GM11168 (cell line): ENCODE results near the gene PTPRK.

Experiments used
- in situ Hi-C: fragments of 300-500 bp; cut with MboI; formaldehyde crosslinking; loops from one replicate; pipeline ENCODE4 v1.12.0; 2022; ENCODE audit warnings: low sequenced_read_pairs; ENCODE audit not compliant: unreplicated experiment

PTPRK gene

DNA sequence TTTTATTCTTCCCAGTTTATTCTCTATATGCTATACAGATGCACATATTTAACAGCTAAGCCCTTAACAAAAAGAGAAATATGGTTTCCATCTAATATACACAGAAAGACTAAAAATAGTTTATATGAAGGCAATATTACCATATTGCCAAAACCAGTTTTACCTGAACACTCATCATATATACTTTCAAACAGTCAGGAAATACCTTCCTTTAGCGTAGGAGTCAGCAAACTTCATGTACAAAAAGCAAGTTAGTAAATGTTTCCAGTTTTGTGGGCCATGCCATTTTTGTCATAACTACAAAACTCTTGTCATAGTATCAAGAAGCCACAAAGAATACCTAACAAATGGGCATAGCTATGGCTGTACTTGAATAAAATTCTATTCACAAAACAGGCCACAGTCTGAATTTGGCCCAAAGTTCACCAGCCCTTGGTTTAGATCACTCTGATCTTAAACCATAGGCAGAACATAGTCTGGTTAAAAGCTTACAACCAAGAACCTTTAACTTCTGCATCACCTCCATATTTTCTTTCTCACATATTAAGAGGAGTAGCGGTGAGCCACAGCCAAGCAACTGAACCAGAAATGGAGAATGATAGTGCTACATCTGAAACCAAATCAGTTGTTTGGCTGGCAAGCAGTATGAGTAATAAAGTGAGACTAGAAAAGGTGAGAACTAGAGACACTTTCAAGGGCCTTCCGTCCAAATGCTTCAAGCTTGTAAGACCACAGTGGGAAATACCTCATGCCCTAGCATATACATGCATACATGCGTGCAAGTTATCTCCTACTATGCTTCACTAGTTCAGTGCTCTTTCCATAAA is 116.6 kb downstream of the PTPRK start:
- in situ Hi-C loops = no loop called here

- in situ Hi-C loops = no loop called here
These were observed 119.5 kb downstream of the PTPRK start for GRCh38 chr6:128400875-128401274.

DNA sequence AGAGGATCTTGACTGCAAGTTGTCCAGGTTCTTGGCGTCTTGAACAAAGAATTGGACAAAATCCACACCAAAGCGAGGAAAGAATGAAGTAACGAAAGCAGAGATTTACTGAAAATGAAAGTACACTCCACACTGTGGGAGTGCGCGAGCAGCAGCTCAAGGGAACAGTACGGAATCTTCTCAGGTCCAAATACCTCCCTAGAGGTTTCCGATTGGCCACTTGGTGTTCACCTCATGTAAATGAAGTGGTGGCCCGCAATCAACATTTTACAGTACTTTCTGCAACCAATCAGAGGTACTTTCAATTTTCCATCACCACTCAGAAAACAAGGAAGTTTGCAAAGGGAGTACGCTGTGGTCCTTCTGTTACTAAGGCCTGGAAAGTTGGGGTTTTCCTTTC is 122.4 kb downstream of the PTPRK start:
- in situ Hi-C loops = no loop called here

- in situ Hi-C loops = no loop called here
These were observed 124.8 kb downstream of the PTPRK start for GRCh38 chr6:128395596-128395995.

- in situ Hi-C loops = no loop called here
These were observed 125.2 kb downstream of the PTPRK start for GRCh38 chr6:128395188-128395587.

GRCh38 chr6:128394167-128394566 is 126.2 kb downstream of the PTPRK start:
- in situ Hi-C loops = no loop called here

DNA sequence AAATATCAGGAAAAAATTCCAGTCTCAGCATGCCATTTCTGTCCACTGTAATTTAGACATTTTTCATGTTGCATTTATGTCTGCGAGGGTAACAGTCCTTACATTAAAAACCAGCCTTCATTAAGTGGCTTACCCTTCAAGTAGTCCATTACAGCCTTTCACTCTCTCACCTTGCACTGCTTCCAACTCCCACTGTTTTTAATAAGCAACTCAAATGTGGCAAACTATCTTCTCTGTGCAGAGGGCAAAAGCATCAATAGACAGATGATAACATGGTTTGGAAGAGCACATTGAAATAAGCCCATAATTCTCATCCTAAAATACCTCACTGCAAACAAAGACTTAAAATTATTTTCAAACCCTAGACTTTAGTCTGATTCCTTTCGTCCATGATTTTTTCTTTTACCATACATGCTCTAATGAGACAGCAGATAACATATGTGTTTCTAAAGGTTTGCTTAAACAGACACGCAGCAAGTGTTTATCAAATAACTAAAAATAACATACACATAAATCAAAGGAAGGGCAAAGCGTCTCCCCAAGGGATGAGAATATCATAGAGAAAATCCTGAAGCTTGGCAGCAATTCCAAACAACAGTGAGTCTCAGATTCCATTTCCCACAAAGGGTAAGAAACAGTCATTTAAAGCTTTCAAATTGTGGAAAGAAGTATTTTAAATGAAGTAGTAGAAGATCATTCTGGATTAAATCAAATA is 130.4 kb downstream of the PTPRK start:
- in situ Hi-C loops = no loop called here

DNA sequence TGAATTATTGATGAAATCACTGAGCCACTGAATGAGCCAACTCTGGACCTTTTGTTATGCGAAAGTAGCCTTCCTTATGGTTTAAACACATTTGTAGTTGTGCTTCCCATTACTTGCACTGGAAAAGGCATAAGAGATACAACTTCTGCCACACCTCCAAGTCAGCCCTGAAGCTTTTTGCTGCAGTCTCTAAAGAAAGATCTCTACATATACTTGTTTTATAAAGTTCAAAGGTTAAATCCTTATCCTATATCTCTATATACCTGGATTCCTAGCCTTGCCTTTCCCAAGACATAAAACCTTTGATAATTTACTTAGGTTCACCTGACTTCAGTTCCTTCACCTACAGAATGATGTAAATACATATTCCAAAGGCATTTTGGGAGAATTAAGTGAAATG is 132.0 kb downstream of the PTPRK start:
- in situ Hi-C loops = no loop called here

- in situ Hi-C loops = no loop called here
These were observed 139.5 kb downstream of the PTPRK start for GRCh38 chr6:128380891-128381290.

GRCh38 chr6:128379577-128379976 is 140.8 kb downstream of the PTPRK start:
- in situ Hi-C loops = no loop called here

DNA sequence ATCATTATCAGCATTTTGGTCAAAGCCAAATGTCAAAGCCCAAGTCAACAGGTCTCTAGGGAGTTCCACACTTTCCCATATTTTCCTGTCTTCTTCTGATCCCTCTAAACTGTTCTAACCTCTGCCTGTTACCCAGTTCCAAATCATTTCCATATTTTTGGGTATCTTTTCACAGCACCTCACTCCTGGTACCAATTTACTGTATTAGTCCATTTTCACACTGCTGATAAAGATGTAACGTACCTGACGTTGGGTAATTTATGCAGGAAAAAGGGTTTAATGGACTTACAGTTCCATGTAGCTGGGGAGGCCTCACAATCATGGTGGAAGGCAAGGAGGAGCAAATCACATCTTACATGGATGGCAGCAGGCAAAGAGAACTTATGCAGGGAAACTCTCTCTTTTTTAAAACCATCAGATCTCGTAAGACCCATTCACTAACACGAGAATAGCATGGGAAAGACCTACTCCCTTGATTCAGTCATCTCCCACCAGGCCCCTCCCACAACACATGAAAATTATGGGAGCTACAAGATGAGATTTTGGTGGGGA is 143.4 kb downstream of the PTPRK start:
- in situ Hi-C loops = no loop called here

- in situ Hi-C loops = no loop called here
These were observed 149.3 kb downstream of the PTPRK start for GRCh38 chr6:128371136-128371535.

DNA sequence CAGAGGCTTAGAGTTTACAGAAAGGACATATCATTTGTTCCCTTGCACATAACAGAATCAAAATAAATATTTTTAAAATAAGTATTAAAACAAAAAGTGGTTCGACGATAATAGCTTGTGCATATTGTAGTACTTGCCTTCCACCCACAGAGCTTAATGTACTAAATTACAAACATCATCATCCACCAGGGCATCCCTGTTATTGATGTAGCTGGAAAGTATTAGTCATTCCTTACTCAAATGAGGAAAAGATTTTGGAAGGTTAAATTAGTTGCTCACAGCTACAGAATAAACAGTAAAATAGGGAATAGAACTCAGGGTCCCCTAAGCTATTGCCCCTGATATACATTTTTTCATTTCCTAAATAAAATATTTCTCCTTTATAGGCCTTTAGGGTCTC is 150.3 kb downstream of the PTPRK start:
- in situ Hi-C loops = no loop called here

- in situ Hi-C loops = no loop called here
These were observed 152.0 kb downstream of the PTPRK start for GRCh38 chr6:128368213-128368944.

DNA sequence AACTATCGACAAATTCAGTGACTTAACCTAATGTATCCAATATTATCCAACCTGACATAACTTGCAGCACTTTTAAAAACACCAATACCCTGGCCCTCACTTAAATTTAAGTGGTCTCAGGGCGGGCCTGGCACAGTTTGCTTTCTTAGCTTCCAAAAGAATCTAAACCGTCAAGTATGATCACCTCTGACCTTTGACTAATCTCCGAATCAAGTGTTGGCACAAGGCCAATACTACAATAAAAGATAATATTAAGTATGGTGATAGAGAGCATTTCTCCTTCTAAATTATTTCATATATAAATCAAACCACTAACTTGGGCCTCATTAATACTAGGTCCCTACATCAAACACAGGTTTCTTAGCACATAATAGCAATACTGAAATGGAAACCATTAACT is 153.0 kb downstream of the PTPRK start:
- in situ Hi-C loops = no loop called here

DNA sequence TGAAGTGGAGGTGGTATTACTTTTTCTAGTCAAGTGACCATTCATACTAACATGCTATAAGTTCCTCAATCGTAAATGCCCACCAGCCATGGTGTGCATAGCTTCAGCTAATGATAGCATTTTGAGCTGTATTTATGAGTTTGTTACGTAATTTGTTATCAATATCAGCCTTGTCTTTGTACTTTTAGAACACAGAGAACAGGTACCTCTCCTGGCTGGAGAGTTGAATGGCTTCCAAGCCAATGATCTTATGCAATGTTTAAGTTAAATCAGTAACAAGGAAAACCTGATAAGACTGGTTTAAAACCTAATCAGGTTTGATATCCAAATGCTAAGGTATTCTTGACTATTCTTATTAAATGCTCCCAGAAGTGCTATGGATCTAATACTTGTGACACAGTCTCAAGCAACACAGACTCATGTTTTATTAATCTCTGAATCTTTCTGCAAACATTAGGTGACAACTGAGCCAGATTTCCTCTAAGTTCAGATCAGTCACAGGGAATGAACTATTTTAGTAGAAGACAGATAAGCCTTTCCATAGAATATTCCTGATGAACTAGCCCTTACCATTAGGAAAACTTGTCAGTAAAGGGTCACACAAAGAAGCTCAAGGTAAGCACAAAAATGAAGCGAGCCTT is 154.8 kb downstream of the PTPRK start:
- in situ Hi-C loops = no loop called here

GRCh38 chr6:128364766-128365519 is 155.5 kb downstream of the PTPRK start:
- in situ Hi-C loops = no loop called here

- in situ Hi-C loops = no loop called here
These were observed 157.2 kb downstream of the PTPRK start for GRCh38 chr6:128363020-128363813.

DNA sequence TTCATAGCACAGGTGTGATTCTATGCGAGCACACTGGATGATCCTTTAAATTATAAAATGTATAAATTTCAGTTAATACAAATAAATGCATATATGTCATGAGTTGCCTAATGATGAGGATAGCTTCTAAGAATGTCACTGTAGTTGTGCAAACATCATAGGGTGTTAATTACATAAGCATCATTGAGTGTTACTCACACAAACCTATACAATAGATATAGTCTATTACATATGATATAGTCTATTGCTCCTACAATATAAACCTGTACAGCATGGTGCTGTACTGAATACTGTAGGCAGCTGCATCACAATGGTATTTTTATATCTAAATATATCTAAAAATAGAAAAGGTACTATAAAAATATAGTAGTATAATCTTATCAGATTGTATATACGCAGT is 159.0 kb downstream of the PTPRK start:
- in situ Hi-C loops = no loop called here
